HG03060 (cell line): Measurements from ENCODE around the gene ST8SIA6.
A peak's percentile ranks its signal among the peaks of the same experiment; 100 is the strongest.
"Not testable (repeated sequence)": the region's sequence is repeated elsewhere in the genome, so short reads cannot be mapped to it uniquely, and the experiment has no call there.

ENCODE experiments used
- ATAC-seq: cut with Tn5 transposase; IDR thresholded peaks from one replicate; pipeline ENCODE4 v1.9.1; 2021; ENCODE audit warnings: low read depth, moderate number of reproducible peaks; ENCODE audit not compliant: unreplicated experiment

ST8SIA6 gene

GRCh38 chr10:17460756-17461155 lies 6.4 kb upstream of the ST8SIA6 start:
- no peak for ATAC-seq

GRCh38 chr10:17457083-17457482 lies 2.7 kb upstream of the ST8SIA6 start:
- ATAC-seq: no peak

- ATAC-seq: no peak
These were observed 1.7 kb upstream of the ST8SIA6 start for GRCh38 chr10:17456032-17456548.

- ATAC-seq: no peak
These were observed 673 bp upstream of the ST8SIA6 start for GRCh38 chr10:17455015-17455520.

- no peak for ATAC-seq
These were observed 863 bp downstream of the ST8SIA6 start for GRCh38 chr10:17453373-17454091.

- ATAC-seq: no peak
These were observed 1.4 kb downstream of the ST8SIA6 start for GRCh38 chr10:17453035-17453372.

- ATAC-seq: no peak
These were observed 2.1 kb downstream of the ST8SIA6 start for GRCh38 chr10:17452060-17452841.

GRCh38 chr10:17450024-17450423 lies 4.4 kb downstream of the ST8SIA6 start:
- no peak for ATAC-seq

- no peak for ATAC-seq
These were observed 8.9 kb downstream of the ST8SIA6 start for GRCh38 chr10:17445400-17445998.

- ATAC-seq: no peak
These were observed 10.0 kb downstream of the ST8SIA6 start for GRCh38 chr10:17444388-17444714.

- peak; percentile 87 for ATAC-seq
These were observed 10.5 kb downstream of the ST8SIA6 start for GRCh38 chr10:17443707-17444387.

GRCh38 chr10:17438583-17438982 lies 15.8 kb downstream of the ST8SIA6 start:
- no peak for ATAC-seq

- not testable (repeated sequence) for ATAC-seq
These were observed 17.8 kb downstream of the ST8SIA6 start for GRCh38 chr10:17436578-17436977.

- ATAC-seq: no peak
These were observed 18.4 kb downstream of the ST8SIA6 start for GRCh38 chr10:17435953-17436352.

GRCh38 chr10:17435187-17435586 lies 19.2 kb downstream of the ST8SIA6 start:
- ATAC-seq: no peak

GRCh38 chr10:17432723-17433122 lies 21.7 kb downstream of the ST8SIA6 start:
- ATAC-seq: no peak

GRCh38 chr10:17431871-17432311 lies 22.5 kb downstream of the ST8SIA6 start:
- ATAC-seq: no peak

- ATAC-seq: no peak
These were observed 23.6 kb downstream of the ST8SIA6 start for GRCh38 chr10:17430647-17431355.

- no peak for ATAC-seq
These were observed 24.9 kb downstream of the ST8SIA6 start for GRCh38 chr10:17429490-17429889.
